ENCODE measurements around the gene ERGIC1.

- TF ChIP-seq CTCF (IDR thresholded peaks at IDR 0.05) (no peak), POLR2A (IDR thresholded peaks at IDR 0.05) (no peak), POLR2AphosphoS5 (IDR thresholded peaks at IDR 0.05) (no peak)
These were observed 65.4 kb downstream of the ERGIC1 start for GRCh38 chr5:172899436-172899835.

All from prostate gland (tissue), 2 donors.